Liver (tissue), 9 donors: Measurements from ENCODE around the gene BCL2. TPM values are rescaled to one million over a fixed set of nuclear protein-coding genes. Genes with fewer than 3 reads are reported as not detected.

Experiments
- DNase-seq: peaks from one replicate; pipeline ENCODE4 v3.0.0-alpha.2; 2017; ENCODE audit warnings: low spot score
- H3K27ac ChIP-seq, 2 donors: one replicate each; pipeline ENCODE4 v1.7.0; 2013; ENCODE audit warnings: inconsistent platforms in 2 of 2, low read length in 2 of 2, control low read depth in 1 of 2, low read depth in 1 of 2, mild to moderate bottlenecking in 1 of 2
- H3K27me3 ChIP-seq, 4 donors: one replicate each; pipeline versions ENCODE4 v1.6.1 to v1.7.0; 2013; ENCODE audit warnings: low read length in 3 of 4, inconsistent platforms in 1 of 4, mild to moderate bottlenecking in 1 of 4, moderate library complexity in 1 of 4; ENCODE audit not compliant: control insufficient read depth in 4 of 4, insufficient read depth in 4 of 4
- H3K36me3 ChIP-seq, 4 donors: one replicate each; pipeline versions ENCODE4 v1.6.1 to v1.7.0; 2013; ENCODE audit warnings: low read length in 3 of 4, mild to moderate bottlenecking in 3 of 4, low read depth in 1 of 4, moderate library complexity in 1 of 4; ENCODE audit not compliant: control insufficient read depth in 4 of 4, insufficient read depth in 3 of 4
- H3K4me1 ChIP-seq, 4 donors: one replicate each; pipeline versions ENCODE4 v1.6.1 to v1.7.0; 2013; ENCODE audit warnings: low read length in 3 of 4, mild to moderate bottlenecking in 3 of 4, moderate library complexity in 1 of 4; ENCODE audit not compliant: control insufficient read depth in 4 of 4, insufficient read depth in 4 of 4
- H3K4me3 ChIP-seq, 3 donors: one replicate each; pipeline versions ENCODE4 v1.6.1 to v1.7.0; 2013; ENCODE audit warnings: low read length in 3 of 3, control low read depth in 1 of 3, low read depth in 1 of 3, mild to moderate bottlenecking in 1 of 3
- H3K9ac ChIP-seq, 2 donors: one replicate each; pipeline ENCODE4 v1.7.0; 2013; ENCODE audit warnings: low read length in 2 of 2, mild to moderate bottlenecking in 2 of 2, moderate library complexity in 2 of 2, control low read depth in 1 of 2, low read depth in 1 of 2
- H3K9me3 ChIP-seq, 4 donors: one replicate each; pipeline versions ENCODE4 v1.6.1 to v1.7.0; 2013; ENCODE audit warnings: low read length in 3 of 4; ENCODE audit not compliant: control insufficient read depth in 4 of 4
- EGR1 ChIP-seq, 2 donors: IDR thresholded peaks; 2 replicates each; pipeline ENCODE4 v1.6.1; 2016 to 2018; ENCODE audit warnings: antibody characterized with exemption in 2 of 2, low read depth in 2 of 2
- FOXA1 ChIP-seq: IDR thresholded peaks from 2 replicates; pipeline ENCODE4 v1.6.1; 2016; ENCODE audit warnings: antibody characterized with exemption
- FOXA2 ChIP-seq: IDR thresholded peaks from 2 replicates; pipeline ENCODE4 v1.6.1; 2016; ENCODE audit warnings: antibody characterized with exemption
- GABPA ChIP-seq, 2 donors: IDR thresholded peaks in 1 of 2; conservative IDR thresholded peaks in 1 of 2; 2 replicates each; pipeline ENCODE4 v1.6.1; 2016; ENCODE audit warnings: antibody characterized with exemption in 2 of 2, mild to moderate bottlenecking in 1 of 2, moderate library complexity in 1 of 2
- HNF4G ChIP-seq: IDR thresholded peaks from 2 replicates; pipeline ENCODE4 v1.6.1; 2016; ENCODE audit warnings: antibody characterized with exemption
- JUND ChIP-seq, 2 donors: IDR thresholded peaks; 2 replicates each; pipeline ENCODE4 v1.6.1; 2016; ENCODE audit warnings: antibody characterized with exemption in 2 of 2
- NR2F2 ChIP-seq: IDR thresholded peaks from 2 replicates; pipeline ENCODE4 v1.6.1; 2016; ENCODE audit warnings: antibody characterized with exemption
- RAD21 ChIP-seq, 2 donors: IDR thresholded peaks; 2 replicates each; pipeline ENCODE4 v1.6.1; 2016; ENCODE audit warnings: antibody characterized with exemption in 2 of 2, mild to moderate bottlenecking in 2 of 2
- RXRA ChIP-seq, 2 donors: IDR thresholded peaks; 2 replicates each; pipeline ENCODE4 v1.6.1; 2017 to 2018; ENCODE audit warnings: antibody characterized with exemption in 2 of 2, mild to moderate bottlenecking in 1 of 2
- YY1 ChIP-seq: IDR thresholded peaks from 2 replicates; pipeline ENCODE4 v1.6.1; 2016; ENCODE audit warnings: antibody characterized with exemption, mild to moderate bottlenecking
- WGBS: extraction: QIAGEN DNeasy Blood & Tissue Kit; methylation state at CpG from one replicate; pipeline ENCODE4 v1.1.7; 2013; 5-methylcytosine and 5-hydroxymethylcytosine counted together
- polyA plus RNA-seq, 2 donors: library from polyadenylated mRNA; stranded (reverse) in 1 of 2; unstranded in 1 of 2; fragments of 200-250 nt in 1 of 2; fragments of >200 nt in 1 of 2; fragmentation: Nextera tagmentation in 1 of 2; extraction: Ambion mirVana in 1 of 2; gene quantifications; one replicate each; pipeline versions ENCODE4 v1.2.1 to v1.2.3, GENCODE V29; 2013 to 2015
- total RNA-seq, 2 donors: library from RNA; depleted of rRNA; stranded (reverse); fragments of >200 nt; gene quantifications; one replicate each; pipeline ENCODE4 v1.2.3, GENCODE V29; 2014
- TF ChIP-seq, protein P1 (sequence below): fragments of 150-350 bp; IDR thresholded peaks from 2 replicates; pipeline ENCODE4 v1.5.1; 2017; ENCODE audit warnings: improper control_type of control experiment, low read depth, low read length; ENCODE audit not compliant: missing input control
- TF ChIP-seq, protein P2 (sequence below): IDR thresholded peaks from 2 replicates; pipeline ENCODE4 v1.6.1; 2016; ENCODE audit warnings: antibody characterized with exemption
- TF ChIP-seq, protein P3 (sequence below): IDR thresholded peaks from 2 replicates; pipeline ENCODE4 v1.6.1; 2016; ENCODE audit warnings: antibody characterized with exemption, mild to moderate bottlenecking
- TF ChIP-seq, protein P4 (sequence below): IDR thresholded peaks from 2 replicates; pipeline ENCODE4 v1.6.1; 2016; ENCODE audit warnings: antibody characterized with exemption
- TF ChIP-seq, protein P5 (sequence below): IDR thresholded peaks from 2 replicates; pipeline ENCODE4 v1.6.1; 2016; ENCODE audit warnings: antibody characterized with exemption
- donor health status: healthy.
- donor health status: healthy.
- donor health status: healthy.
- donor health status: healthy.
- donor health status: healthy.

Gene BCL2
- total and polyA plus RNA-seq, 4 donors: 0.40 to 3.9 (median 1.4) TPM

DNA sequence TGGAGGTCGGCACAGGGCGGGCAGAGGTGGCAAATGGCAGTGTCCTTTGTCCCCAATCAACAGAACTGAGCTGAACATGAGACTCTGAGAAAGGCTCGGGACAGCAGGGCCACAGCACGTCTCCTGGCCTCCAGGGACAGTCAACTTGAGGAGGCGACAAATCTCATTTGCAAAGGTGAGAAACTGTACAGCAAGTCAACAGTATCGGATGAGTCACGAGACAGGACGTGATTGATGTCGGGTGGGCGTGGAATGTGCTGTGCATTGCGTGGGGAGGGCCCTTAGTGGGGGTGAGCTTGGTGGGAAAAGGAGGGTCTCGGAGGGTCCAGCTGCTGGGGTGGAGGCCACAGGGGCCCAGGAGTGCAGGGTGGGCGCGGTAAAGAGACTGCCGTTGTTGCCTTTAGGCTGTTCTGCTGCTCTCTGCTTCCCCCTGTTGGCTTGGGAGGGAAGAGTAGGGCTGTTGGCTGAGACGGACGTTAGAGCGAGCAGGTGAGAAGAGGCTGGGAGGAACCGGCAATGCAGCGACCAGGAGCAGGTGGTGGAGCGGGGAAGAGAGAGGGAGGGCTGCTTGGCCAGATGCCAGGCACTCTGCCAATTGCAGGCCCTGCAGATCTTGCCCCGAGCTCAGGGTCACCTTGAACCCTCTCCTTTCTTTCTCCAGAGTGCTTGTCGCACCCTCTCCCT is 164.3 kb downstream of the BCL2 start:
- H3K9ac ChIP-seq: peak overlapping the region; percentile 33 to 42
- TF ChIP-seq JUND (IDR thresholded peaks at IDR 0.05) (peak in 1 of 2 donors; percentile 15), RXRA (IDR thresholded peaks at IDR 0.05) (peak in 1 of 2 donors; percentile 11), NR2F2 (no peak), RAD21 (IDR thresholded peaks at IDR 0.05) (peak; percentile 94 to 97)
- TF ChIP-seq, protein P1, sequence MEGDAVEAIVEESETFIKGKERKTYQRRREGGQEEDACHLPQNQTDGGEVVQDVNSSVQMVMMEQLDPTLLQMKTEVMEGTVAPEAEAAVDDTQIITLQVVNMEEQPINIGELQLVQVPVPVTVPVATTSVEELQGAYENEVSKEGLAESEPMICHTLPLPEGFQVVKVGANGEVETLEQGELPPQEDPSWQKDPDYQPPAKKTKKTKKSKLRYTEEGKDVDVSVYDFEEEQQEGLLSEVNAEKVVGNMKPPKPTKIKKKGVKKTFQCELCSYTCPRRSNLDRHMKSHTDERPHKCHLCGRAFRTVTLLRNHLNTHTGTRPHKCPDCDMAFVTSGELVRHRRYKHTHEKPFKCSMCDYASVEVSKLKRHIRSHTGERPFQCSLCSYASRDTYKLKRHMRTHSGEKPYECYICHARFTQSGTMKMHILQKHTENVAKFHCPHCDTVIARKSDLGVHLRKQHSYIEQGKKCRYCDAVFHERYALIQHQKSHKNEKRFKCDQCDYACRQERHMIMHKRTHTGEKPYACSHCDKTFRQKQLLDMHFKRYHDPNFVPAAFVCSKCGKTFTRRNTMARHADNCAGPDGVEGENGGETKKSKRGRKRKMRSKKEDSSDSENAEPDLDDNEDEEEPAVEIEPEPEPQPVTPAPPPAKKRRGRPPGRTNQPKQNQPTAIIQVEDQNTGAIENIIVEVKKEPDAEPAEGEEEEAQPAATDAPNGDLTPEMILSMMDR: peak; percentile 87
- TF ChIP-seq, protein P2, sequence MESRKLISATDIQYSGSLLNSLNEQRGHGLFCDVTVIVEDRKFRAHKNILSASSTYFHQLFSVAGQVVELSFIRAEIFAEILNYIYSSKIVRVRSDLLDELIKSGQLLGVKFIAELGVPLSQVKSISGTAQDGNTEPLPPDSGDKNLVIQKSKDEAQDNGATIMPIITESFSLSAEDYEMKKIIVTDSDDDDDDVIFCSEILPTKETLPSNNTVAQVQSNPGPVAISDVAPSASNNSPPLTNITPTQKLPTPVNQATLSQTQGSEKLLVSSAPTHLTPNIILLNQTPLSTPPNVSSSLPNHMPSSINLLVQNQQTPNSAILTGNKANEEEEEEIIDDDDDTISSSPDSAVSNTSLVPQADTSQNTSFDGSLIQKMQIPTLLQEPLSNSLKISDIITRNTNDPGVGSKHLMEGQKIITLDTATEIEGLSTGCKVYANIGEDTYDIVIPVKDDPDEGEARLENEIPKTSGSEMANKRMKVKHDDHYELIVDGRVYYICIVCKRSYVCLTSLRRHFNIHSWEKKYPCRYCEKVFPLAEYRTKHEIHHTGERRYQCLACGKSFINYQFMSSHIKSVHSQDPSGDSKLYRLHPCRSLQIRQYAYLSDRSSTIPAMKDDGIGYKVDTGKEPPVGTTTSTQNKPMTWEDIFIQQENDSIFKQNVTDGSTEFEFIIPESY: no peak
- TF ChIP-seq, protein P3, sequence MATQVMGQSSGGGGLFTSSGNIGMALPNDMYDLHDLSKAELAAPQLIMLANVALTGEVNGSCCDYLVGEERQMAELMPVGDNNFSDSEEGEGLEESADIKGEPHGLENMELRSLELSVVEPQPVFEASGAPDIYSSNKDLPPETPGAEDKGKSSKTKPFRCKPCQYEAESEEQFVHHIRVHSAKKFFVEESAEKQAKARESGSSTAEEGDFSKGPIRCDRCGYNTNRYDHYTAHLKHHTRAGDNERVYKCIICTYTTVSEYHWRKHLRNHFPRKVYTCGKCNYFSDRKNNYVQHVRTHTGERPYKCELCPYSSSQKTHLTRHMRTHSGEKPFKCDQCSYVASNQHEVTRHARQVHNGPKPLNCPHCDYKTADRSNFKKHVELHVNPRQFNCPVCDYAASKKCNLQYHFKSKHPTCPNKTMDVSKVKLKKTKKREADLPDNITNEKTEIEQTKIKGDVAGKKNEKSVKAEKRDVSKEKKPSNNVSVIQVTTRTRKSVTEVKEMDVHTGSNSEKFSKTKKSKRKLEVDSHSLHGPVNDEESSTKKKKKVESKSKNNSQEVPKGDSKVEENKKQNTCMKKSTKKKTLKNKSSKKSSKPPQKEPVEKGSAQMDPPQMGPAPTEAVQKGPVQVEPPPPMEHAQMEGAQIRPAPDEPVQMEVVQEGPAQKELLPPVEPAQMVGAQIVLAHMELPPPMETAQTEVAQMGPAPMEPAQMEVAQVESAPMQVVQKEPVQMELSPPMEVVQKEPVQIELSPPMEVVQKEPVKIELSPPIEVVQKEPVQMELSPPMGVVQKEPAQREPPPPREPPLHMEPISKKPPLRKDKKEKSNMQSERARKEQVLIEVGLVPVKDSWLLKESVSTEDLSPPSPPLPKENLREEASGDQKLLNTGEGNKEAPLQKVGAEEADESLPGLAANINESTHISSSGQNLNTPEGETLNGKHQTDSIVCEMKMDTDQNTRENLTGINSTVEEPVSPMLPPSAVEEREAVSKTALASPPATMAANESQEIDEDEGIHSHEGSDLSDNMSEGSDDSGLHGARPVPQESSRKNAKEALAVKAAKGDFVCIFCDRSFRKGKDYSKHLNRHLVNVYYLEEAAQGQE: no peak
- H3K4me3 ChIP-seq: peak overlapping the region in 2 of 3 donors; percentile 44 to 61
- H3K27me3 ChIP-seq: no peaks in the 10 kb centered on the region
- 30% methylated on average over 23 of the region's 23 CpGs for WGBS
- no peaks in the 10 kb centered on the region for H3K9me3 ChIP-seq
- H3K36me3 ChIP-seq: no peaks in the 10 kb centered on the region
- H3K27ac ChIP-seq: peak overlapping the region in 1 of 2 donors; percentile 39
- peak; percentile 74 for DNase-seq
- H3K4me1 ChIP-seq: peaks cover 0 to 10% (median 5%) of the 10 kb centered on the region in 4 donors

DNA sequence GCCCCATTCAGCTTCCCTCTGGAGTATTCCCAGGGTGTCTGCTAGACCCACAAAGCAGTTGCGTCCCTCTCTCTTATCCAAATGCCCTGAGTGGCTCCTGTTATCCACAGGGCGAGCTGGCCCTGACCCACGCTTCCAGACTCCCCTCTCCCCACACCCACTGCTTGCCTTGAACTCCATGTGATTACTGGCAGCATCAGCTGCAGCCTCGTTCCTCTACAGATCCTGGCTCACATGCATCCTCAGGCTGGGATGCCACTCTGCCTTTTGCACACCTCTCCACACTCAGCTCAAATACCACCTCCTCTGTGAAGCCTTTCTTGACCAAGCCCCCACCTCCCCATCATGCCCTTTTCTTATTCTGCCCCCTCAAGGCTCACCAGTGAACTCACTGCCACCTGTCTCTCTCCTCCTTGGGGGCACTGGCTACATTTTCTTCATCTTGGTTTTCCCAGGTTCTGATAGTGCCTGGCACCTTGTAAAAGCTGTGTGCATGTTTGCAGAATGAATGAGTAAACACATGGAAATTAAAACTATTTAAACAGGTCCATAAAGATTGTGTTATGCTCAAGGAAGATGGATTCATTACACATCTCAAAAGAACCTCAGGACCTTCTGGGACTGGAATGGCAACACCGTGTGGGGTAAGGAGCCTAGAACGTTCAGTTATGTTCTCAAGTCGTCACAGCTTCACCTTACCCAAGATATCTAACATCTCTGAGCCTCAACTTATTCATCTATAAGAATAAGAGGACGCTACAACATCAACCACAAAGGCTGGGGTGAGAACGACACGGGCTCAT is 165.0 kb downstream of the BCL2 start:
- H3K27me3 ChIP-seq: no peaks in the 10 kb centered on the region
- WGBS: 68% methylated on average over 10 of the region's 10 CpGs
- no peak overlapping the region for H3K4me3 ChIP-seq
- H3K36me3 ChIP-seq: no peaks in the 10 kb centered on the region
- H3K4me1 ChIP-seq: peaks cover 0 to 11% (median 7%) of the 10 kb centered on the region in 4 donors
- DNase-seq: no peak
- H3K9ac ChIP-seq: no peak overlapping the region
- no peak overlapping the region for H3K27ac ChIP-seq
- no peaks in the 10 kb centered on the region for H3K9me3 ChIP-seq
- TF ChIP-seq GABPA (IDR thresholded peaks at IDR 0.05 in 1 of 2, conservative IDR thresholded peaks at IDR 0.05 in 1 of 2) (no peak), HNF4G (no peak), FOXA1 (no peak), EGR1 (IDR thresholded peaks at IDR 0.05; ENCODE audit: low read depth in 2 of 2) (no peak), YY1 (no peak), FOXA2 (no peak), RXRA (IDR thresholded peaks at IDR 0.05) (no peak), JUND (IDR thresholded peaks at IDR 0.05) (no peak), RAD21 (IDR thresholded peaks at IDR 0.05) (no peak)
- TF ChIP-seq, protein P2: no peak
- TF ChIP-seq, protein P3: no peak
- TF ChIP-seq, protein P4, sequence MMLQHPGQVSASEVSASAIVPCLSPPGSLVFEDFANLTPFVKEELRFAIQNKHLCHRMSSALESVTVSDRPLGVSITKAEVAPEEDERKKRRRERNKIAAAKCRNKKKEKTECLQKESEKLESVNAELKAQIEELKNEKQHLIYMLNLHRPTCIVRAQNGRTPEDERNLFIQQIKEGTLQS: no peak
- TF ChIP-seq, protein P5, sequence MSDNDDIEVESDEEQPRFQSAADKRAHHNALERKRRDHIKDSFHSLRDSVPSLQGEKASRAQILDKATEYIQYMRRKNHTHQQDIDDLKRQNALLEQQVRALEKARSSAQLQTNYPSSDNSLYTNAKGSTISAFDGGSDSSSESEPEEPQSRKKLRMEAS: no peak
